Astrocyte of the spinal cord (primary cell): ENCODE results near the gene HLA-DPA1.

Experiments used
- DNase-seq: peaks from one replicate; pipeline ENCODE4 v3.0.0; 2011; ENCODE audit warnings: low read depth, low spot score
- H3K4me3 ChIP-seq: 2 replicates; pipeline ENCODE4 v1.5.1; 2011; ENCODE audit warnings: low read depth, mild to moderate bottlenecking, low read length, moderate library complexity
- CTCF ChIP-seq: IDR thresholded peaks from 2 replicates; pipeline ENCODE4 v1.5.1; 2012; ENCODE audit warnings: low read depth, mild to moderate bottlenecking, low read length, inconsistent platforms
- in situ Hi-C: cut with HindIII; loops from 2 replicates; pipeline ENCODE4 v1.10.0; 2017; ENCODE audit warnings: low sequenced_read_pairs

Gene HLA-DPA1

GRCh38 chr6:33092385-33092784, 18.9 kb upstream of the HLA-DPA1 start:
- no peak for DNase-seq
- in situ Hi-C loops: no loop called here
- no peak overlapping the region for H3K4me3 ChIP-seq
- TF ChIP-seq CTCF: no peak

- H3K4me3 ChIP-seq: no peak overlapping the region
- DNase-seq: no peak
- TF ChIP-seq CTCF: peak; percentile 35
- in situ Hi-C loops: no loop called here
Measured at GRCh38 chr6:33091957-33092356, 18.5 kb upstream of the HLA-DPA1 start.

- no peak for TF ChIP-seq CTCF
- in situ Hi-C loops: no loop called here
- H3K4me3 ChIP-seq: no peak overlapping the region
- DNase-seq: no peak
Measured at GRCh38 chr6:33088931-33089620, 15.6 kb upstream of the HLA-DPA1 start.

- in situ Hi-C loops: no loop called here
- no peak for DNase-seq
- TF ChIP-seq CTCF: no peak
- H3K4me3 ChIP-seq: no peak overlapping the region
Measured at GRCh38 chr6:33088258-33088930, 14.9 kb upstream of the HLA-DPA1 start.

GRCh38 chr6:33085627-33086026, 12.2 kb upstream of the HLA-DPA1 start:
- H3K4me3 ChIP-seq: no peak overlapping the region
- no peak for DNase-seq
- TF ChIP-seq CTCF: no peak
- in situ Hi-C loops: no loop called here

GRCh38 chr6:33082702-33083101, 9.3 kb upstream of the HLA-DPA1 start:
- DNase-seq: peak; percentile 36
- TF ChIP-seq CTCF: peak; percentile 76
- H3K4me3 ChIP-seq: no peak overlapping the region
- in situ Hi-C loops: no loop called here
